ENCODE measurements around the gene F11.

F11 gene

GRCh38 chr4:186265683-186266652 lies at the start of gene F11:
Gene F11 (plus strand): TSS chr4:186266189. CDS start chr4:186267137, 948 bp downstream.
- Histone ChIP-seq H3K4me1 (ENCODE audit: control insufficient read depth, insufficient read depth, low read length) (peaks cover 6% of the 10 kb centered on the region), H3K9me3 (ENCODE audit: control insufficient read depth, low read length) (no peaks in the 10 kb centered on the region), H3K4me3 (ENCODE audit: low read length) (peak within 1 kb of the TSS; percentile 18), H3K36me3 (ENCODE audit: control insufficient read depth, insufficient read depth, low read length, severe bottlenecking) (no peaks in the 10 kb centered on the region), H3K27me3 (replicated peaks; ENCODE audit: control insufficient read depth, insufficient read depth, low read length) (no peaks in the 10 kb centered on the region), H3K9ac (ENCODE audit: low read length) (no peak within 1 kb of the TSS)
- DNase-seq (ENCODE audit: low read depth): no peak

GRCh38 chr4:186216465-186217024 lies 49.4 kb upstream of the F11 start:
- Histone ChIP-seq H3K4me3 (ENCODE audit: low read length) (peak overlapping the region; percentile 54), H3K4me1 (ENCODE audit: control insufficient read depth, insufficient read depth, low read length) (peaks cover 5% of the 10 kb centered on the region), H3K27me3 (replicated peaks; ENCODE audit: control insufficient read depth, insufficient read depth, low read length) (no peaks in the 10 kb centered on the region), H3K9me3 (ENCODE audit: control insufficient read depth, low read length) (no peaks in the 10 kb centered on the region), H3K9ac (ENCODE audit: low read length) (no peak overlapping the region), H3K36me3 (ENCODE audit: control insufficient read depth, insufficient read depth, low read length, severe bottlenecking) (no peaks in the 10 kb centered on the region)
- peak; percentile 33 for DNase-seq (ENCODE audit: low read depth)

- Histone ChIP-seq H3K36me3 (ENCODE audit: control insufficient read depth, insufficient read depth, low read length, severe bottlenecking) (no peaks in the 10 kb centered on the region), H3K9ac (ENCODE audit: low read length) (no peak overlapping the region), H3K4me1 (ENCODE audit: control insufficient read depth, insufficient read depth, low read length) (peaks cover 5% of the 10 kb centered on the region), H3K4me3 (ENCODE audit: low read length) (no peak overlapping the region), H3K27me3 (replicated peaks; ENCODE audit: control insufficient read depth, insufficient read depth, low read length) (no peaks in the 10 kb centered on the region), H3K9me3 (ENCODE audit: control insufficient read depth, low read length) (peaks cover 2% of the 10 kb centered on the region)
- DNase-seq (ENCODE audit: low read depth): no peak
Measured at GRCh38 chr4:186217733-186218293, 48.2 kb upstream of the F11 start.

- Histone ChIP-seq H3K27me3 (replicated peaks; ENCODE audit: control insufficient read depth, insufficient read depth, low read length) (no peaks in the 10 kb centered on the region), H3K9ac (ENCODE audit: low read length) (no peak overlapping the region), H3K4me3 (ENCODE audit: low read length) (no peak overlapping the region), H3K36me3 (ENCODE audit: control insufficient read depth, insufficient read depth, low read length, severe bottlenecking) (no peaks in the 10 kb centered on the region), H3K4me1 (ENCODE audit: control insufficient read depth, insufficient read depth, low read length) (peaks cover 5% of the 10 kb centered on the region), H3K9me3 (ENCODE audit: control insufficient read depth, low read length) (peaks cover 5% of the 10 kb centered on the region)
- no peak for DNase-seq (ENCODE audit: low read depth)
Measured at GRCh38 chr4:186221624-186222023, 44.4 kb upstream of the F11 start.

GRCh38 chr4:186225848-186226247 lies 40.1 kb upstream of the F11 start:
- Histone ChIP-seq H3K4me1 (ENCODE audit: control insufficient read depth, insufficient read depth, low read length) (peaks cover 7% of the 10 kb centered on the region), H3K9me3 (ENCODE audit: control insufficient read depth, low read length) (peaks cover 5% of the 10 kb centered on the region), H3K36me3 (ENCODE audit: control insufficient read depth, insufficient read depth, low read length, severe bottlenecking) (no peaks in the 10 kb centered on the region), H3K4me3 (ENCODE audit: low read length) (no peak overlapping the region), H3K27me3 (replicated peaks; ENCODE audit: control insufficient read depth, insufficient read depth, low read length) (no peaks in the 10 kb centered on the region), H3K9ac (ENCODE audit: low read length) (no peak overlapping the region)
- no peak for DNase-seq (ENCODE audit: low read depth)

- DNase-seq (ENCODE audit: low read depth): no peak
- H3K4me3 ChIP-seq (ENCODE audit: low read length): no peak overlapping the region
- no peaks in the 10 kb centered on the region for H3K36me3 ChIP-seq (ENCODE audit: control insufficient read depth, insufficient read depth, low read length, severe bottlenecking)
- H3K9me3 ChIP-seq (ENCODE audit: control insufficient read depth, low read length): peaks cover 5% of the 10 kb centered on the region
- H3K27me3 ChIP-seq (replicated peaks; ENCODE audit: control insufficient read depth, insufficient read depth, low read length): no peaks in the 10 kb centered on the region
- H3K4me1 ChIP-seq (ENCODE audit: control insufficient read depth, insufficient read depth, low read length): peaks cover 7% of the 10 kb centered on the region
- no peak overlapping the region for H3K9ac ChIP-seq (ENCODE audit: low read length)
Measured at GRCh38 chr4:186226521-186227189, 39.3 kb upstream of the F11 start.

GRCh38 chr4:186227221-186227620 lies 38.8 kb upstream of the F11 start, which contains the start of gene KLKB1:
Gene KLKB1 (plus strand): TSS chr4:186227507. CDS start chr4:186228196, 689 bp downstream.
- Histone ChIP-seq H3K4me1 (ENCODE audit: control insufficient read depth, insufficient read depth, low read length) (peaks cover 7% of the 10 kb centered on the region), H3K9ac (ENCODE audit: low read length) (no peak within 1 kb of the TSS)

GRCh38 chr4:186227744-186228513 lies 38.1 kb upstream of the F11 start:
- no peak for DNase-seq (ENCODE audit: low read depth)

More at GRCh38 chr4:186227221-186227620, 38.8 kb upstream of the F11 start, which contains the start of gene KLKB1:
- peaks cover 3% of the 10 kb centered on the region for H3K9me3 ChIP-seq (ENCODE audit: control insufficient read depth, low read length)
- DNase-seq (ENCODE audit: low read depth): peak; percentile 7
- H3K36me3 ChIP-seq (ENCODE audit: control insufficient read depth, insufficient read depth, low read length, severe bottlenecking): no peaks in the 10 kb centered on the region
- peak within 1 kb of the TSS; percentile 20 for H3K4me3 ChIP-seq (ENCODE audit: low read length)
- H3K27me3 ChIP-seq (replicated peaks; ENCODE audit: control insufficient read depth, insufficient read depth, low read length): no peaks in the 10 kb centered on the region

GRCh38 chr4:186228514-186228894 lies 37.5 kb upstream of the F11 start:
- peak overlapping the region; percentile 20 for H3K4me3 ChIP-seq (ENCODE audit: low read length)
- H3K27me3 ChIP-seq (replicated peaks; ENCODE audit: control insufficient read depth, insufficient read depth, low read length): no peaks in the 10 kb centered on the region
- H3K36me3 ChIP-seq (ENCODE audit: control insufficient read depth, insufficient read depth, low read length, severe bottlenecking): no peaks in the 10 kb centered on the region
- H3K9me3 ChIP-seq (ENCODE audit: control insufficient read depth, low read length): peaks cover 3% of the 10 kb centered on the region
- H3K9ac ChIP-seq (ENCODE audit: low read length): no peak overlapping the region
- DNase-seq (ENCODE audit: low read depth): no peak
- H3K4me1 ChIP-seq (ENCODE audit: control insufficient read depth, insufficient read depth, low read length): peaks cover 7% of the 10 kb centered on the region

More at GRCh38 chr4:186227744-186228513, 38.1 kb upstream of the F11 start:
- Histone ChIP-seq H3K4me3 (ENCODE audit: low read length) (peak overlapping the region; percentile 20), H3K27me3 (replicated peaks; ENCODE audit: control insufficient read depth, insufficient read depth, low read length) (no peaks in the 10 kb centered on the region), H3K9ac (ENCODE audit: low read length) (no peak overlapping the region), H3K36me3 (ENCODE audit: control insufficient read depth, insufficient read depth, low read length, severe bottlenecking) (no peaks in the 10 kb centered on the region), H3K9me3 (ENCODE audit: control insufficient read depth, low read length) (peaks cover 3% of the 10 kb centered on the region), H3K4me1 (ENCODE audit: control insufficient read depth, insufficient read depth, low read length) (peaks cover 7% of the 10 kb centered on the region)

- no peak overlapping the region for H3K9ac ChIP-seq (ENCODE audit: low read length)
- H3K4me1 ChIP-seq (ENCODE audit: control insufficient read depth, insufficient read depth, low read length): no peaks in the 10 kb centered on the region
- H3K9me3 ChIP-seq (ENCODE audit: control insufficient read depth, low read length): no peaks in the 10 kb centered on the region
- no peaks in the 10 kb centered on the region for H3K36me3 ChIP-seq (ENCODE audit: control insufficient read depth, insufficient read depth, low read length, severe bottlenecking)
- H3K27me3 ChIP-seq (replicated peaks; ENCODE audit: control insufficient read depth, insufficient read depth, low read length): no peaks in the 10 kb centered on the region
- no peak for DNase-seq (ENCODE audit: low read depth)
- no peak overlapping the region for H3K4me3 ChIP-seq (ENCODE audit: low read length)
Measured at GRCh38 chr4:186234367-186234766, 31.6 kb upstream of the F11 start.
